Measurements from ENCODE around the gene NELFCD. TPM values are rescaled to one million over a fixed set of nuclear protein-coding genes. Genes with fewer than 3 reads are reported as not detected.

NELFCD gene
- total RNA-seq, 1 donor from 2014 or later: 41.2 TPM

DNA sequence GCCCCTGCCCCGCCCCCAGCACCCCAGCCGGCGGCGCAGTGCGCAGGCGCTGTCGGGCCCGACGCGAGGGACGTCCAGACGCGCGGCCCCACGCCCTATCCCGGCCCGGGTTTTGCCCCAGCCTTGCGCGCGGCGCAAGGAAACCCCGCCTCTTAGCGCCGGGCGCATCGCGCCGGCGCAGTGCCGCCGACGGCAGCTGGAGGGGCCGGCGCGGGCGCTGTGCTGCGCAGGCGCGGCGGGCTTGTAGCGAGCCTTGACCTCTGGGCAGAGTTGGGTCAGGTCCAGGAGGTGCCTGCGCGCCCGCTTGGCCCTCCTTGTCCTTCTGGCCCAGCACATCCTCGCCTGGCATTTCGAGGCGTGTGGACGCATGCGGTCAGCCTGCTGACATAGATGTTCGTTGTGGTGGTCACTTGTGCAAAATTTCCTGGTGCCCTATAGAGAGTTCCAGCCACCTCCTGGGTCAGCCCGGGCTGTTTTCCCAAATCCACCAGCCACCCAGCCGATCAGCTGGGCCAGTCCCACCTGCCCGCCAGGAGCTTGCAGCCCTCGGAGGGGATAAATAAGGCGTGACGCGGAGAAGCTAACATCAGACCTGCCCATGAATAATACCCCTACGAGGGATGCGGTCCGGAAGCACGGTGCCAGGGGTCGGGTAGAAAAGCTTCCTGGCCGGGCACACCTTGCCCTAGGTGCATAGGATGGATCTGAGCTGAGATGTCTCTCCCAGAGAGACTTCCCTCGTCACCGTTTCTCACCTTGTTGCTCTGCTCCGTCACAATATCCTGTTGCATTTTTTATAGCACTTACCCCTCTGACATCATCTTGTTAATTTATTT is 62.0 kb downstream of the NELFCD start:
- H3K9ac ChIP-seq (ENCODE audit: low read depth in 1 of 3, low read length in 3 of 3): peak overlapping the region; percentile 28 to 86 (median 85)

DNA sequence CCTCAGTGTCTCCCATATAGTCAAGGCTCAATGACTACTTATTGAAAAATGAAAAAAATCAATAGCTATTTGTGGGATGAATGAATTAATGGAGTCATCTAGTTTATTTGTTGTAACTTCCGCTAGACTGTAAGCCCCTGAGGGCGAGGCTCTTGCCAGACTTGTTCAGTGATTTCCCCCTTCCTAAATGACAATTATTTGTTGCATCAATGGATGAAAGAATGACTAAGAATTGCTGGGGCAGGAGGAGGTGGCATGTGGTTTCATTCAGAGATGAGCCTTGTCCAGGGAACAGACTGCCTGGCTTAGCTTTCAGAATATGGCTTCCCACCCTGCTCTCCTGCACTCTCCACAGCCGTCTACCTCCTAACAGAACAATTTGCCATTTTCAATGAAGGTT is 62.6 kb downstream of the NELFCD start:
- Histone ChIP-seq H3K27ac (ENCODE audit: low read depth, low read length) (peak overlapping the region; percentile 85), H3K36me3 (ENCODE audit: control insufficient read depth in 3 of 3, insufficient read depth in 3 of 3, low read length in 3 of 3) (peaks cover 0 to 2% (median 0%) of the 10 kb centered on the region in 3 donors), H3K4me3 (ENCODE audit: low read length in 3 of 3) (no peak overlapping the region), H3K27me3 (ENCODE audit: control insufficient read depth in 3 of 3, insufficient read depth in 3 of 3, low read length in 3 of 3) (no peaks in the 10 kb centered on the region), H3K9ac (ENCODE audit: low read depth in 1 of 3, low read length in 3 of 3) (no peak overlapping the region), H3K4me1 (ENCODE audit: control insufficient read depth in 3 of 3, insufficient read depth in 3 of 3, low read length in 3 of 3) (peaks cover 15 to 26% (median 19%) of the 10 kb centered on the region in 3 donors), H3K9me3 (ENCODE audit: control insufficient read depth in 3 of 3, low read length in 3 of 3) (no peaks in the 10 kb centered on the region)

More for the DNA sequence above, 62.0 kb downstream of the NELFCD start:
- Histone ChIP-seq H3K4me3 (ENCODE audit: low read length in 3 of 3) (peak overlapping the region; percentile 83 to 92 (median 91)), H3K27ac (ENCODE audit: low read depth, low read length) (peak overlapping the region; percentile 85), H3K27me3 (ENCODE audit: control insufficient read depth in 3 of 3, insufficient read depth in 3 of 3, low read length in 3 of 3) (no peaks in the 10 kb centered on the region), H3K9me3 (ENCODE audit: control insufficient read depth in 3 of 3, low read length in 3 of 3) (no peaks in the 10 kb centered on the region), H3K4me1 (ENCODE audit: control insufficient read depth in 3 of 3, insufficient read depth in 3 of 3, low read length in 3 of 3) (peaks cover 15 to 26% (median 19%) of the 10 kb centered on the region in 3 donors), H3K36me3 (ENCODE audit: control insufficient read depth in 3 of 3, insufficient read depth in 3 of 3, low read length in 3 of 3) (peaks cover 0 to 5% (median under 1%) of the 10 kb centered on the region in 3 donors)

- Histone ChIP-seq H3K27ac (ENCODE audit: low read depth, low read length) (no peak overlapping the region), H3K9me3 (ENCODE audit: control insufficient read depth in 3 of 3, low read length in 3 of 3) (no peaks in the 10 kb centered on the region), H3K27me3 (ENCODE audit: control insufficient read depth in 3 of 3, insufficient read depth in 3 of 3, low read length in 3 of 3) (no peaks in the 10 kb centered on the region)
Observed at GRCh38 chr20:59044295-59044694, 63.2 kb downstream of the NELFCD start.

More at GRCh38 chr20:59044295-59044694, 63.2 kb downstream of the NELFCD start:
- Histone ChIP-seq H3K36me3 (ENCODE audit: control insufficient read depth in 3 of 3, insufficient read depth in 3 of 3, low read length in 3 of 3) (peaks cover 0 to 2% (median 0%) of the 10 kb centered on the region in 3 donors), H3K4me1 (ENCODE audit: control insufficient read depth in 3 of 3, insufficient read depth in 3 of 3, low read length in 3 of 3) (peaks cover 15 to 26% (median 19%) of the 10 kb centered on the region in 3 donors), H3K4me3 (ENCODE audit: low read length in 3 of 3) (no peak overlapping the region), H3K9ac (ENCODE audit: low read depth in 1 of 3, low read length in 3 of 3) (no peak overlapping the region)

Other genes with a start within 250 kb of the NELFCD start
- gene GNAS-AS1, start 130.4 kb upstream of the NELFCD start, total RNA-seq: 1.0 TPM
- gene GNAS, start 128.5 kb upstream of the NELFCD start, total RNA-seq: 820 TPM
- gene CTSZ, start 26.0 kb downstream of the NELFCD start, total RNA-seq: 59.5 TPM
- 1.0 TPM for gene TUBB1, start 38.2 kb downstream of the NELFCD start, total RNA-seq
- gene ATP5F1E, start 51.1 kb downstream of the NELFCD start, total RNA-seq: 28.2 TPM
- gene PRELID3B, start 61.5 kb downstream of the NELFCD start, total RNA-seq: 38.6 TPM
- gene ZNF831, start 182.6 kb downstream of the NELFCD start, total RNA-seq: under 0.01 TPM

Measured in skeletal muscle tissue (tissue), 4 donors.